Mucosa of rectum (tissue), 2 donors: ENCODE measurements around the gene PXDN.

ENCODE experiments used
- H3K27ac ChIP-seq, 2 donors: one replicate each; pipeline ENCODE4 v1.7.0; 2013; ENCODE audit warnings: inconsistent platforms in 2 of 2, low read depth in 2 of 2, low read length in 2 of 2
- H3K27me3 ChIP-seq, 2 donors: one replicate each; pipeline ENCODE4 v1.7.0; 2013; ENCODE audit warnings: low read length in 2 of 2; ENCODE audit not compliant: control insufficient read depth in 2 of 2, insufficient read depth in 2 of 2
- H3K36me3 ChIP-seq, 2 donors: one replicate each; pipeline ENCODE4 v1.7.0; 2013; ENCODE audit warnings: low read length in 2 of 2; ENCODE audit not compliant: control insufficient read depth in 2 of 2, insufficient read depth in 2 of 2
- H3K4me1 ChIP-seq, 2 donors: one replicate each; pipeline ENCODE4 v1.7.0; 2013; ENCODE audit warnings: low read length in 2 of 2, mild to moderate bottlenecking in 1 of 2; ENCODE audit not compliant: control insufficient read depth in 2 of 2, insufficient read depth in 2 of 2
- H3K4me3 ChIP-seq, 2 donors: one replicate each; pipeline ENCODE4 v1.7.0; 2013; ENCODE audit warnings: low read length in 2 of 2
- H3K9ac ChIP-seq, 2 donors: one replicate each; pipeline ENCODE4 v1.7.0; 2013; ENCODE audit warnings: low read length in 2 of 2, low read depth in 1 of 2, mild to moderate bottlenecking in 1 of 2
- H3K9me3 ChIP-seq, 2 donors: one replicate each; pipeline ENCODE4 v1.7.0; 2013; ENCODE audit warnings: low read length in 2 of 2; ENCODE audit not compliant: control insufficient read depth in 2 of 2
- donor health status: healthy.
- donor health status: Normal muscosa, but diverticular disease.

Gene PXDN

DNA sequence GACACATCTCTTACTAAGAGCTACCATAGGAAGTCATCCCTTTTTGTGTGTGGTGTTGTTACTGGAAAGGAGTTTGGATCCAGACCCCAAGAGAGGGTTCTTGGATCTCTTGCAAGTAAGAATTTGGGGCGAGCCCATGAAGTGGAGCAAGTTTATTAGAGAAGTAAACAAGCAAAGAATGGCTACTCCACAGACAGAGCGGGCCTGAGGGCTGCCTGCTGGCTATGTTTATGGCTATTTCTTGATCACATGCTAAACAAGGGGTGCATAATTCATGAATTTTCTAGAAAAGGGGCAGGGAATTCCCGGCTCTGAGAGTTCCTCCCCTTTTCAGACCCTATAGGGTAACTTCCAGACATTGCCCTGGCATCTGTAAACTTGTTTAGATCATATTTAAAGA is 30.6 kb upstream of the PXDN start:
- Histone ChIP-seq H3K27me3 (no peaks in the 10 kb centered on the region), H3K4me1 (no peaks in the 10 kb centered on the region), H3K27ac (no peak overlapping the region), H3K4me3 (no peak overlapping the region), H3K36me3 (no peaks in the 10 kb centered on the region), H3K9ac (no peak overlapping the region), H3K9me3 (no peaks in the 10 kb centered on the region)

GRCh38 chr2:1773883-1774282 is 29.6 kb upstream of the PXDN start:
- H3K4me3 ChIP-seq = no peak overlapping the region
- no peaks in the 10 kb centered on the region for H3K9me3 ChIP-seq
- no peaks in the 10 kb centered on the region for H3K4me1 ChIP-seq
- no peak overlapping the region for H3K9ac ChIP-seq
- no peaks in the 10 kb centered on the region for H3K36me3 ChIP-seq
- H3K27ac ChIP-seq = no peak overlapping the region
- no peaks in the 10 kb centered on the region for H3K27me3 ChIP-seq

GRCh38 chr2:1772471-1773267 is 28.4 kb upstream of the PXDN start:
- Histone ChIP-seq H3K4me1 (no peaks in the 10 kb centered on the region), H3K27me3 (no peaks in the 10 kb centered on the region), H3K4me3 (no peak overlapping the region), H3K36me3 (no peaks in the 10 kb centered on the region), H3K9me3 (no peaks in the 10 kb centered on the region), H3K27ac (no peak overlapping the region), H3K9ac (no peak overlapping the region)

DNA sequence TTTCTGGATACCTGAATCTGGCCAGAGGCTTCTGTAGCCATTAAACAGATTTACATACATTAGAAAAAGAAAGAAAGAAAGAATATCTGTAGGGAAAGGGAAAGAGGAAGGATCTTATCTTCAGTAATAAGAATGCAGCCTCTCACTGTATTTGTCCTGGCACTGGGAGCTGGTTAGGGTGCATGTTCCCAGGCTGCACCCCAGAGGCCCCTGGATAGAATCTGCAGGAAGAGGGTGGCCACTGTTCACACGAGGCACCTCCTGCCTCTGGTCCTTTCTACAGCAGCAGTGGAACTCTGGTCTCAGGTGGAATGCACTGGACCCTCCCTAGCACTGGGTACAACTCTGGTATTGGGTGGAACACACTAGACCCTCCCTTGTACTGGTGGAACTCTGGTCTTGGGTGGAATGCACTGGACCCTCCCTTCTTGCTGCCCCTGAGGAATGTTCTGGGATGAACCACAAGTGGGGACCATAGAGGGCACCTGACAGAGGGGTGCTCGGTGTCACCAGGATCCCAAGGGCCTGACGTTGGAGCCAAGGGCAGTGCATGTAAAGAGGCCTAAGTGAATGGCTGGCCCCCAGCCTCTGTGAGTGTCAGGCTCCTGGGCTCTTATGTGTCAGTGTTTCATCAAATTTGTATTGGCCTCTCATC is 27.4 kb upstream of the PXDN start:
- no peak overlapping the region for H3K27ac ChIP-seq
- H3K4me1 ChIP-seq = no peaks in the 10 kb centered on the region

DNA sequence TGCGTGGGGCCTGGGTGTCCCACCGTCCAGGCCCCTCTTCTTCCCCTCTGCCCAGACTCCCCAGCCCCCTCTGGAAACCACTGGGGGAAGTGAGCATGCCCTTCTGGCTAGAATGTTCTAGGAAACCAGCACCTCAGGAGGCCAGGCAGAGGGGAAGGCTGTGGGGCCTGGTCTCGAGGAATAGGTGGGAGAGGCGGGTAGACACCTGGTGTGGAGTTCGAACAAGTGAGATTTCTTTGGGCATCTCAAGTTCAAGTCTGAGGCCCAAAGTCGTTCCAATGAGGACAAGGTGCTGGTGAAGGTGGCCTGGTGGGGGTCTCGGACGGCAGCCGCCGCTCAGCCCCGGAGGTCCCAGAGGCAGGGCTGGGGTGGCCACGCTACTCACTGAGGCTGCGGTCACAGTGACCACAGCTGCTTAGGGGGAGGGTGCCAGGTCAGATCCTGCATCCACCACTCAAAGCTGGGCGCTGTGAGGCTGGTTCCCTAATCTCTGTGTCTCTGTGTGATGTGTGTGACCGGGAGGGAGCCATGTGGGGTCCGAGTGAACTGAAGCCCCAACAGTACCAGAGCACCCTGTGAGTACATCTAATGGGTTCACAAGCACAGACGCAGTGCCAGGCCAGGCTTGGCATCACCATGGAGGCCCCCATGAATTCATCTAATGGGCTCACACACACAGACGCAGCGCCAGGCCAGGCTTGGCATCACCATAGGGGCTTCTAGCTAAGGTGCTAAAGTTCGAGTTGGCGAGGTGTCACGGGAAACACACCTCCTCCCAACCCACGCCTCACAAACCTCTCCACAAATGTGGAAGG is 26.5 kb upstream of the PXDN start:
- Histone ChIP-seq H3K4me3 (no peak overlapping the region), H3K9ac (no peak overlapping the region), H3K4me1 (no peaks in the 10 kb centered on the region), H3K36me3 (no peaks in the 10 kb centered on the region), H3K27ac (no peak overlapping the region), H3K27me3 (no peaks in the 10 kb centered on the region), H3K9me3 (no peaks in the 10 kb centered on the region)

More for the DNA sequence above, 27.4 kb upstream of the PXDN start:
- no peak overlapping the region for H3K9ac ChIP-seq
- H3K4me3 ChIP-seq = no peak overlapping the region
- H3K27me3 ChIP-seq = no peaks in the 10 kb centered on the region
- H3K36me3 ChIP-seq = no peaks in the 10 kb centered on the region
- H3K9me3 ChIP-seq = no peaks in the 10 kb centered on the region

- Histone ChIP-seq H3K9me3 (no peaks in the 10 kb centered on the region), H3K9ac (no peak overlapping the region), H3K36me3 (no peaks in the 10 kb centered on the region), H3K4me3 (no peak overlapping the region), H3K4me1 (no peaks in the 10 kb centered on the region), H3K27me3 (no peaks in the 10 kb centered on the region), H3K27ac (no peak overlapping the region)
Observed at GRCh38 chr2:1769703-1770422, 25.5 kb upstream of the PXDN start.

- Histone ChIP-seq H3K9me3 (no peaks in the 10 kb centered on the region), H3K27ac (no peak overlapping the region), H3K4me3 (no peak overlapping the region), H3K27me3 (no peaks in the 10 kb centered on the region), H3K4me1 (no peaks in the 10 kb centered on the region), H3K9ac (no peak overlapping the region), H3K36me3 (no peaks in the 10 kb centered on the region)
Observed at GRCh38 chr2:1767939-1768691, 23.8 kb upstream of the PXDN start.

- Histone ChIP-seq H3K9me3 (no peaks in the 10 kb centered on the region), H3K4me3 (no peak overlapping the region), H3K9ac (no peak overlapping the region), H3K27ac (no peak overlapping the region), H3K4me1 (no peaks in the 10 kb centered on the region), H3K27me3 (no peaks in the 10 kb centered on the region), H3K36me3 (no peaks in the 10 kb centered on the region)
Observed at GRCh38 chr2:1766851-1767811, 22.8 kb upstream of the PXDN start.

GRCh38 chr2:1766425-1766824 is 22.1 kb upstream of the PXDN start:
- Histone ChIP-seq H3K9me3 (no peaks in the 10 kb centered on the region), H3K4me3 (no peak overlapping the region), H3K27me3 (no peaks in the 10 kb centered on the region)

More at GRCh38 chr2:1766425-1766824, 22.1 kb upstream of the PXDN start:
- Histone ChIP-seq H3K27ac (no peak overlapping the region), H3K36me3 (no peaks in the 10 kb centered on the region), H3K4me1 (no peaks in the 10 kb centered on the region), H3K9ac (no peak overlapping the region)
